ENCODE data around the gene HOXB7. TPM values are rescaled to one million over a fixed set of nuclear protein-coding genes. Genes with fewer than 3 reads are reported as not detected.
A peak's percentile ranks its signal among the peaks of the same experiment; 100 is the strongest.

The HOXB7 gene
- total RNA-seq, 2 donors from 2014 or later: not detected

DNA sequence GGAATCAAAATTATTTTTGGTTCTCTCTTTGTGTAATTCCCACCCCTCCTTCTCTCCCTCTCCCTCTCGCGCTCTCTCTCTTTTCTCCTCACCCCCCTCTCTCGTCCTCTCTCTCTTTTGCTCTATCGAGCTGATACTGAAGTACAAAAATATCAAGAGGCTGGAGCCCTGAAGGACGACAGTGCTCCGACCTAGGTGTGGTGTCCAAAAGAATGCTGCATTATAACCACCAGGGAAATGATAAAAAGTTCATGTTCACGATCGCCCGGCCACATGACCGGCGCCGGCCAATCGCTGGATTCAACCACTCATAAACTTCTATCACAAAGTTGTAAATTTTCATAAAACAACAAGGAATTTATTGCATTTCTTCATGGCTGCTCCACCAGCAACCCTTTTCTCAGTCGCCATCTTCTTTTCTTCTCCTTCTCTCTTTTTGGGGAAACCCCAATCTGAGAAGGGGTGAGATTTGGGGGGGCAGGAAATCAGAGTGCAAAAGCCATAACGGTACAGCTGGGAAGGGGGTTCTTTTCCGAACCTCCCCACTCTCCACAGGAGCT lies 6.0 kb downstream of the HOXB7 start, which contains the start of gene HOXB6:
Gene HOXB6, minus strand, starts transcription at position 217 of the 560 bp plus-strand sequence. CDS start 6,836 bp downstream, outside the sequence.
- no peak for DNase-seq
- TF ChIP-seq CTCF (conservative IDR thresholded peaks at IDR 0.05): no peak
- Histone ChIP-seq H3K9me3 (ENCODE audit: control insufficient read depth, low read length) (peaks cover 16% of the 10 kb centered on the region), H3K36me3 (ENCODE audit: control insufficient read depth, insufficient read depth, low read length) (no peaks in the 10 kb centered on the region), H3K4me1 (ENCODE audit: control insufficient read depth, insufficient read depth, low read length) (no peaks in the 10 kb centered on the region), H3K9ac (ENCODE audit: extremely low read depth, low read length, poor library complexity, severe bottlenecking) (no peak within 1 kb of the TSS), H3K4me3 (ENCODE audit: low read length) (no peak within 1 kb of the TSS), H3K27me3 (ENCODE audit: control insufficient read depth, insufficient read depth, low read length, poor library complexity, severe bottlenecking) (peaks cover 100% of the 10 kb centered on the region), H3K27ac (ENCODE audit: low read depth, low read length) (peak within 1 kb of the TSS; percentile 24)
- Mint-ChIP-seq H3K27me3 (ENCODE audit: insufficient read depth) (peaks cover 100% of the 10 kb centered on the region), H3K4me1 (peaks cover 1% of the 10 kb centered on the region), H3K4me3 (no peak within 1 kb of the TSS), H3K27ac (no peak within 1 kb of the TSS), H3K36me3 (ENCODE audit: low read depth) (no peaks in the 10 kb centered on the region), H3K9me3 (no peaks in the 10 kb centered on the region)
- 19 to 20% methylated on average over 12 to 16 of the region's 16 CpGs for WGBS, 2 experiments (ENCODE audit: insufficient coverage in 1 of 2, insufficient read length in 1 of 2)

GRCh38 chr17:48603959-48604769 lies 6.7 kb downstream of the HOXB7 start:
- no peak overlapping the region for H3K4me3 Mint-ChIP-seq
- Histone ChIP-seq H3K27me3 (ENCODE audit: control insufficient read depth, insufficient read depth, low read length, poor library complexity, severe bottlenecking) (peaks cover 100% of the 10 kb centered on the region), H3K9ac (ENCODE audit: extremely low read depth, low read length, poor library complexity, severe bottlenecking) (no peak overlapping the region), H3K9me3 (ENCODE audit: control insufficient read depth, low read length) (peaks cover 14% of the 10 kb centered on the region), H3K4me3 (ENCODE audit: low read length) (no peak overlapping the region), H3K27ac (ENCODE audit: low read depth, low read length) (no peak overlapping the region), H3K36me3 (ENCODE audit: control insufficient read depth, insufficient read depth, low read length) (no peaks in the 10 kb centered on the region), H3K4me1 (ENCODE audit: control insufficient read depth, insufficient read depth, low read length) (no peaks in the 10 kb centered on the region)
- H3K9me3 Mint-ChIP-seq: no peaks in the 10 kb centered on the region
- DNase-seq: peak; percentile 82
- 5 to 9% methylated on average over 11 to 17 of the region's 21 CpGs for WGBS, 2 experiments (ENCODE audit: insufficient coverage in 1 of 2, insufficient read length in 1 of 2)
- no peaks in the 10 kb centered on the region for H3K36me3 Mint-ChIP-seq (ENCODE audit: low read depth)
- H3K27me3 Mint-ChIP-seq (ENCODE audit: insufficient read depth): peaks cover 100% of the 10 kb centered on the region
- TF ChIP-seq CTCF (conservative IDR thresholded peaks at IDR 0.05): no peak
- peaks cover 1% of the 10 kb centered on the region for H3K4me1 Mint-ChIP-seq
- no peak overlapping the region for H3K27ac Mint-ChIP-seq

DNA sequence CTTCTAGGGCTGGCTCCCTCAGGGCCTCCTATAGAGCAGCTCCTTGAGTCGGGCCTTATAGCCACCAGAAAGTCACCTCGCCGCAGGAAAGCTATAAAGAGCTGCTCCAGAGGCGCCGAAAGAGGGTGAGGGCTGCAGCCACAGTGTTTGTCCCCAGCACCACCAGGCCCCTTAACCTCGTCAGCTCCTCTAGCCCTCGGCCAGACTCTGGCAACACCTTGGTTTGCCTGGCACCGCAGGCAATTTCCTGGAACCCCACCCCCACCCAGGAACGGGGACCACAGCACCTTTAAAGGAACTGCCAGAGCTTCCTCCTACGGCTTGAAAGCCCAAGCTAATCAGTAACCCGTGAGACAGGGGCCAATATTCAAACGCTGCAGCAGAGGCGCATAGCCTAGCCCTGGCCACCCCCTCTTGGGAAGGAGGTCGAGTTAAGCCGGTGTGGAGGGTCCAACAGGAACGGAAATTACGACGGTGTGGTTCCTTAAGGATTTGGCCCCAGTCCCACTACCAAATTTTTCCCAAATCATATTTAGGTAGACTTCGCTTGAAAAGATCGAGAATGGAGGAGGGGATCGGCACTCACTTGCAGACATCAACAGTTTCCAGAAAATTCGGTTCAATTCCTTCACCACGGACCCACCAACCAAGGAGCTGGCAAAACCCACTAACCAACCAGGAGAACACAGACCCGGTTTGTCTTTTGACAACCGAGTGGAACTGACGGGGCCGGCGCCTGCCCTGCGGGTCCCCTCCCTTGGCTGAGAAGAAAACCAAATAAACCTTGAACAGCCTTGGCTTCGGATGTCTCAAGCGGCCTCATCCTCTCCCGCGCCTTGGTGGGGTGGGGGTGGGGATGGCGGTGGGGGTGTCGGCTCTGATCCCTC lies 9.0 kb downstream of the HOXB7 start:
- H3K9ac ChIP-seq (ENCODE audit: extremely low read depth, low read length, poor library complexity, severe bottlenecking): no peak overlapping the region
- peaks cover 7% of the 10 kb centered on the region for H3K4me1 Mint-ChIP-seq
- H3K9me3 Mint-ChIP-seq: no peaks in the 10 kb centered on the region
- H3K4me3 ChIP-seq (ENCODE audit: low read length): no peak overlapping the region
- H3K4me3 Mint-ChIP-seq: no peak overlapping the region
- peaks cover 12% of the 10 kb centered on the region for H3K9me3 ChIP-seq (ENCODE audit: control insufficient read depth, low read length)
- no peaks in the 10 kb centered on the region for H3K4me1 ChIP-seq (ENCODE audit: control insufficient read depth, insufficient read depth, low read length)
- no peak overlapping the region for H3K27ac Mint-ChIP-seq
- no peaks in the 10 kb centered on the region for H3K36me3 Mint-ChIP-seq (ENCODE audit: low read depth)
- no peak for TF ChIP-seq CTCF (conservative IDR thresholded peaks at IDR 0.05)
- H3K27ac ChIP-seq (ENCODE audit: low read depth, low read length): no peak overlapping the region
- peaks cover 100% of the 10 kb centered on the region for H3K27me3 ChIP-seq (ENCODE audit: control insufficient read depth, insufficient read depth, low read length, poor library complexity, severe bottlenecking)
- 6 to 7% methylated on average over 9 to 35 of the region's 35 CpGs for WGBS, 2 experiments (ENCODE audit: insufficient coverage in 1 of 2, insufficient read length in 1 of 2)
- peaks cover 100% of the 10 kb centered on the region for H3K27me3 Mint-ChIP-seq (ENCODE audit: insufficient read depth)
- peak; percentile 72 for DNase-seq
- H3K36me3 ChIP-seq (ENCODE audit: control insufficient read depth, insufficient read depth, low read length): no peaks in the 10 kb centered on the region
